GM21367 (cell line): Measurements from ENCODE around the gene ALCAM.

ENCODE experiments used
- ATAC-seq: cut with Tn5 transposase; IDR thresholded peaks from one replicate; pipeline ENCODE4 v1.9.1; 2021; ENCODE audit not compliant: unreplicated experiment

Gene ALCAM

GRCh38 chr3:105518806-105519418 is 152.2 kb downstream of the ALCAM start:
- peak; percentile 83 for ATAC-seq

- ATAC-seq = no peak
Observed at GRCh38 chr3:105521770-105522169, 155.1 kb downstream of the ALCAM start.

DNA sequence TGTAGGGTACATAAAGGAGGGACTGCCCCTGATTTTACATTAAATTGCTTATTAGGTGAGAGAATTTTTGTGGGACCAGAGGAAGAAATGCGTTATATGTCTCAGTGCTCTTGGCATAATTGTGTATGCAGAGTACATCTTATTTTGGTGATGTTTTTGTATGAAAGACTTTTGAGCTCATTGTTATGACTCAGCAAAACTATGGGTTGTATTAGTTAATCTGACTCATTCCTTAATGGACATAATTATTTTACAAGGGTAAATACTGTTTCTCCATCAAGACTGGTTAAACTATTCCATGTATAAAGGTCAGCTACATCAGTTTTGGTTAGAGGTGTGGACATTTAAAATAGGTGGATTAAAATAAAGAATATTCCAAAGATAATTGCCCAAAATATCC is 156.8 kb downstream of the ALCAM start:
- ATAC-seq = no peak

DNA sequence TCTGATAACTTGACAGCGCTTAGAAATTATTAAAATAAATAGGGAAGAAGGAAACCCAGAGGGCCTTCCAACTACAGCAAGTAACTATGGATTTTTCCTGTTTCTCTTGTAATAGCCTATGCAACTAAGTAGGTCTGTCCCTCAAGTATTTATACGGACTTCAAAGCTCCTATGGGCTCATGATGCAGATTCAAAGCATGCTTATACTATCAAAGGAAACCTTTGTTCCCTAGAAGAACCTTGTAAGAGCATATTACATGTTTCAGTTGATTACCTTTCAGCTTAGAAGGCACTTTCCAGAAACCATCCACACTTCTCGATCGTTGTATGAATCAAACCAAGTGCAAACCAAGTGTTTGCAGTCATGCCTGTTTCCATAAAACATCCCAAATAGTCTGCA is 158.8 kb downstream of the ALCAM start:
- no peak for ATAC-seq

DNA sequence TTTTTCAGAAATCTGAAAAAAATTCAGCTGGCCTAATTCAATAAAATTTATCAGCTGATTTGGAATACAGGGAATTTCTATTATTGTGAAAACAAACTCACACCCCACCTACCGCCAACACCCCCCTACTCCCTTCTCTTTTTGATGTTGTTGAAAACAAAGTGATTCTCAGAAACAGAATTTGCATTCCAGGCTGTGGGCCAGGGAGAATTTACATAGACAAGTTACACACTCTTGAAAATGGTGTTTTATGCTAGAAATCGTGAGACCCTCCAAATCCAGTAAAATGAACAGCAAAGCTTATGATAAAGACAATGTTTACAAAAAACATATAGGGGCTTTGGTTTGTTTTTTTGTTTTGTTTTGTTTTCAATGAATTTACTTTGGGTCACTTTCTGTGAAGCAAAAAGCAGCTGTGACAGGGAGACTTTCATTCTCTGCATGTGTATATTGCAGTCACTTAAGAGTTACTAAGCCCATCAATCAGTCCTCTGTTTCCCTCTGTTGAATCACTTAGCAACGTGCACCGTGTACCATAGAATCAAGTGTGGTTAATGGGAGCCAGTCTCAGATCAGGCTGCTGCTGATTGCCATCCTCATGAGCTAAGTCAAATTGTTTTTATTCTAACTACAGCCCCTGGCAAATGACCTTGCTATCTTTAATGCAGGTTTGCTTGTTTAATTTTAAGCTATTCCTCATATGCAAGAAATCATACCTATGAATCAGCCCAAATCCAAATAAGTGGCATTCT is 159.8 kb downstream of the ALCAM start:
- no peak for ATAC-seq

- ATAC-seq = no peak
Observed at GRCh38 chr3:105527535-105527934, 160.8 kb downstream of the ALCAM start.

DNA sequence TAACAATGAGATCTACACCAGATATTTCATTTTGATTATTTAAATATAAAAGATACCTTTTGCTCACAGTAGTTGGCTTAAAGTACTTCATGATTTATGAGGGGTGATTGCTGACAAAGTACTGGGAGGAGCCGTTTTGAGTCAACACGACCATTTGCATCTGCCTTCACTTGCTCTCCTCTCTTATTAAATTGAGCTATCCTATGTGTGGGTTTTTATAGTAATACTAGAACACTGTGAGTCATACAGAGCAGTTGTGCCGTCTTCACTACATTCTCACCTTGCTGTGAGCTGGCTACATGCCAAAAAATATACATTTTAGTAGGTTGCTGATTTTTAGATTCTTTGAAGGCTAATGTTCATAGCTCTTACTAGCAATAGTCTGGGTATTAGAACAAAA is 161.2 kb downstream of the ALCAM start:
- ATAC-seq = peak; percentile 82

- no peak for ATAC-seq
Observed at GRCh38 chr3:105528955-105529354, 162.2 kb downstream of the ALCAM start.

DNA sequence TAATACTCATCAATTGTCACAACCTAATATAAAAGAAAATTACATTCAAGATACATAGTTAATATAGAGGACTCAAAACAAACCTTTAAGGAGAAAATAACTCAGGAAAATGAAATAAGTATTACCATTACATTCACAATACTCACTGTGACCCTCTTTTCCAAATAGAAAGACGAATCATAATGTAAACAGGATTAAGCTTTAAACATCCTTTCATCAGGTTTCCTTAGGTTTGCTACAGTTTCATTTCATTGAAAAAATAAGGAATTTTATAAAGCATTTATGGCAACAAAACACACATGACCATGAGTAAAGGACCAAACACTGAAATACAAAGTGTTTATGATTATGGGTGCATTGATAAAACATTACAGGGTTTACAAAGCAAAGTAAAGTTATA is 162.7 kb downstream of the ALCAM start:
- ATAC-seq = no peak

DNA sequence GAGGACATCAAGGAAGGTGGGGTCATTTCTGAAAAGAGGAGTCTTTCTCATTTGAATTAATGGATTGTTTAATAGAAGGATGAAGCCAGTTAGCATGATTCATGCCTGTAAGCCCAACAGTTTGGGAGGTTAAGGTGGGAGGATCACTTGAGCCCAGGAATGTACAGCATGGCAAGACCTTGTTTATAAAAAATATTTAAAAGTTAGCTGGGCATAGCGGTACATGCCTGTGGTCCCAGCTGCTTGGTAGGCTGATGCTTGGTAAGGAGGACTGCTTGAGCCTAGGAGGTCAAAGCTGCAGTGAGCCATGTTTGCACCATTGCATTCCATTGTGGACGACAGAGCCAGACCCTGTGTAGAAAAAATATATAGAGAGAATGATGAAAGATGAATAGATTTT is 165.5 kb downstream of the ALCAM start:
- no peak for ATAC-seq

GRCh38 chr3:105533960-105534359 is 167.3 kb downstream of the ALCAM start:
- ATAC-seq = no peak

GRCh38 chr3:105534491-105534890 is 167.8 kb downstream of the ALCAM start:
- no peak for ATAC-seq

DNA sequence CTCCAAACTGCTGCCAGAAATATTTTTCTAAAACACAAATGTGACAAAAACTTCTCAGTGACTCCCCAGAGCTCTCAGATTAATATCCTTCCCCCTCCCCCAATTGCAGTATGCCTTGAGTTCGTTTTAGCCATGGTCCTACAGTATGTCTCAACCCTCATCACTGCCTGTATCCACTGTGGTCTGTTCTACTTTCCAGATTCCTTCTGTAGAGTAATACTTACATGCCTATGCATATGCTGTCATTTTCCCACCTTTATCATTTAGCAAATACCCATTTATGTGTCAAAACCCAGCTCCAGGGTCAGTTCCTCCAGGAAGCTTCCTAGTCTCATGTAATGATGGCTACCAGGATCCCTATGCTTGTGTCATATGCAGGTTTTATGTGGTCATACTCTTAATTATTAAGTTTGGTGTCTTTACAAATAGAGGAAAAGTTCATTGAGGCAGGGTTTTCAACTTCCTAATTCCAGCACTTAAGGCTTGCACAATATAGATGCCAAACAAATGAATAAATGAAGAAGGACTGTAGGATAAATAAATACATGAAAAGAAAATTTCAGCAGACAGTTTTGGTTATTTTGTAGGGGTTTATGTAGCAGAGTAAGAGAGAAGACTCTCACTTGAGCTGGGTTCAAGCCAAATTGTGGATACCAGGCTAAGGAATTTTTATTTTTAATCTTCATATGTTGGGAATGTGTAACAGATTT is 170.8 kb downstream of the ALCAM start:
- no peak for ATAC-seq

DNA sequence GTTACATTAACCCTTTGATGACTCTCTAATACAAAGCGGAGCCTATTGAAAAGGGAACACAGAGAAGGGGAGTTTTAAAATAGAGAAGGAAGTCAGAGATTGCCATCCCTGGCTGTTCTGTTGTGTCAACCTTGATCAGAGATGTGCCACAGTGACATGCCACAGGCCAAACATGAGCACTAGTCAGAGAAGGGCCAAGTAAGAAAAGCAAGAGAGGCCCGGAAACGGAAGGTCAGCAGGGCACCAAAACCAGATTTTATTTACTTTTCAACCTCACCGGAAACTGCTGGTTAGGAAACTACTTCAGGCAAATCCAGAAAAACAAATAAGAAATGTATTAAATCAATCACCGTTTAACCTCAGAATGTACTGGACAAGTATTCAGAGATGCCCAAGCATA is 171.8 kb downstream of the ALCAM start:
- ATAC-seq = no peak

DNA sequence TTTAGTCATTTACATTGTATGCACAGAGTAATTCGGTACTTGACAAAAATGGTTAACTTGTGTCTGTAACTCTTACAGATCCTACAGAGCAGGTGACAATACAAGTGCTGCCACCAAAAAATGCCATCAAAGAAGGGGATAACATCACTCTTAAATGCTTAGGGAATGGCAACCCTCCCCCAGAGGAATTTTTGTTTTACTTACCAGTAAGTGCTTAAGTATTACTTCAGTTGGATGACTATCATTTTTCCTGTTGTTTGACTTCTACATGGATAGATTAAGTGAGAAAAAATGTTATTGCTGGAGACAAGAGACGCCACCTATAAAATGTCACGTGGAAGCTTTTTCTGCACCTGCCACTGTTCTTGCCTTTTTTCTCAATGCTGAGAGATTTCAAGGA is 173.2 kb downstream of the ALCAM start:
- ATAC-seq = no peak

GRCh38 chr3:105542282-105543019 is 175.7 kb downstream of the ALCAM start:
- ATAC-seq = no peak

DNA sequence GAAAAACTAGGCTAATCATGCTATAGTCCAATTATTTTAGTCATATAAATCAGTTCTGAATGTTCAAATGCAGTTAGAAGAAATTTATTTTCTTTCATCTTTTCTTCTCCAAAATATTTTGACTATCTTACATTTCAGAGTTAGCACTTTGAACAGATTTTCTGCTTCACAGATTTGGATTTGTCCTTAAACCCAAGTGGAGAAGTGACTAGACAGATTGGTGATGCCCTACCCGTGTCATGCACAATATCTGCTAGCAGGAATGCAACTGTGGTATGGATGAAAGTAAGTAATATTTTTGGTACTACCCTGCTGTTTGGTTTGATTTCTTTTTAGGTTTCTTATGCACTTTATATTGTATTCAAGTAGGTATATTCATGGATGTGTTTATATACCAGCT is 178.3 kb downstream of the ALCAM start:
- no peak for ATAC-seq

DNA sequence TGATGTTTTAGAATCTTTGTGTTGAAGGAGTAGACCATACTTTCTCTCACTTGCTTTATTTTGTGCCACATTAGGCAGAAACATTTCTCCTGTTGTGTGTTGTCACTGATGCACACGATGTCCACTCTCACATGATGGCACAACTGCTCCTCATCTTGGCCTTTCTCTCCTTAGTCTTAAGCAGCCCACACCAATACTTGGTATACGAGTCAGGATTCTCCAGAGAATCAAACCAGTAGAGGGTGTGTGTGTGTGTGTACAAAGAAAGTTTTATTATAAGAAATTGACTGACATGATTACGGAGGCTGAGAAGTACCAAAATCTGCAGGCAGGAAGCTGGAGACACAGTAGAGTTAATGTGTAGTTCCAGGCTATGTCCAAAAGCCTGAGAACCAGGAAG is 187.1 kb downstream of the ALCAM start:
- no peak for ATAC-seq

DNA sequence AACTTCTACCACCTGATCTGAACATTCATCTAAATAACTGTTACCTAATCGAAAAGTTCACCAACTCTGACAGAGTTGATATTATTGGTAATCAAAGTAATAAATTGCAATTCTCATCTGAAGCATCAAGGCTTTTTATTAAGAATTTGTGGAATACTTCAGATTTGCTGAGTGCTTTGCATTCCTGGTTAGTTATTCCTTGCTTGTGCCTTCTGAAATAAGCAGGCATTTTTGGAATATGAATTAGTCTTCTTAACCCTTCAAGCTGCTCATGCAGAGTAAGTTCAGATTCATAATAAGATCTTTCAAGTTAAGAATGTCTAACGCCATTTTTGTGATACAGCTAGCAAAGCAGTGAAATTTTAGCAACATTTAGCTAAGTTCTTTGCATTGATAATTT is 188.5 kb downstream of the ALCAM start:
- ATAC-seq = no peak

GRCh38 chr3:105559856-105560255 is 193.1 kb downstream of the ALCAM start:
- ATAC-seq = no peak

GRCh38 chr3:105561876-105562275 is 195.2 kb downstream of the ALCAM start:
- ATAC-seq = no peak
